Fibroblast of lung (primary cell): ENCODE measurements around the gene NUDT22.

Experiments
- EZH2 ChIP-seq: IDR thresholded peaks from 2 replicates; pipeline ENCODE4 v1.5.1; 2012; ENCODE audit warnings: low read length, control low read depth, mild to moderate bottlenecking; ENCODE audit errors: missing control alignments
- TF ChIP-seq, protein P1 (sequence below), 2 donors: IDR thresholded peaks in 1 of 2; conservative IDR thresholded peaks in 1 of 2; 1 replicate in 1 of 2; 2 replicates in 1 of 2; pipeline ENCODE4 v1.5.1; 2011 to 2012; ENCODE audit warnings: low read length in 2 of 2, control low read depth in 1 of 2, inconsistent platforms in 1 of 2, low read depth in 1 of 2, mild to moderate bottlenecking in 1 of 2

DNA sequence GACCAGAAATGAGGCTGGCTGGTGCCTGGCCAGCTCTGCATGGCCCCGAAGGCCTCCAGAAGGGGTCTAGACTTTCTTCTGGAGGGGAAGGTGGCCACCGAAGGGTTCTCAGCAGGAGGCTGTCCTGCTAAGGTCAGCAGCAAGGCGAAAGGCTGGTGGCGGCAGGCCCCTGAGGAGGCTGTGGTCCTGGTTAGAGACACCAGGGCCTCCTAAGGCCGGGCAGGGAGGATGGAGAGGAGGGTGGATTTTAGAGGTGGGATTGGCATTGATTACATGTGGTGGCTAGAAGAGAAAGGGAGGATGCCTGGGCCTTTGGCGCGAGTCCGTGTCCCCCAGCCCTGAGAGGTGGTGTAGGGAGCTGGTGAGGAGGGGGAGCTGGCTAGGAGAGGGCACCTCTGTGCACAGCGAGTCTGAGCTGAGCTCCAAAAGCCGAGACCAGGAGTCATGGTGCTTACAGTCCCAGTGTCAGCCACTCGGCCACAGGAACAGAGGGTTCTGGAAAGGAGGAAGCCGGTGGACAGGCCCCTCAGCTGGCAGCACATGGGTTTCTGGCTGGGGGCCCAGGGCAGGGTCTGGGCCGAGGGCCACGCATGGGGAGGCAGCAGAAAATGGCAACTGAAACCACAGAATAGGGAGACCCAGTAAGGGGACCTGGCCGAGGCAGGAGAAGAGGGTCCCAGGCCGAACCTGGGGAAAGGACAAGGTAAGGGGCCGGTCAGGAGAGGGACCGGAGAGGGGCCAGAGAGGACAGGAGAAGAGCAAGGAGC, 17.1 kb upstream of the NUDT22 start:
- TF ChIP-seq EZH2 = no peak
- TF ChIP-seq, protein P1, sequence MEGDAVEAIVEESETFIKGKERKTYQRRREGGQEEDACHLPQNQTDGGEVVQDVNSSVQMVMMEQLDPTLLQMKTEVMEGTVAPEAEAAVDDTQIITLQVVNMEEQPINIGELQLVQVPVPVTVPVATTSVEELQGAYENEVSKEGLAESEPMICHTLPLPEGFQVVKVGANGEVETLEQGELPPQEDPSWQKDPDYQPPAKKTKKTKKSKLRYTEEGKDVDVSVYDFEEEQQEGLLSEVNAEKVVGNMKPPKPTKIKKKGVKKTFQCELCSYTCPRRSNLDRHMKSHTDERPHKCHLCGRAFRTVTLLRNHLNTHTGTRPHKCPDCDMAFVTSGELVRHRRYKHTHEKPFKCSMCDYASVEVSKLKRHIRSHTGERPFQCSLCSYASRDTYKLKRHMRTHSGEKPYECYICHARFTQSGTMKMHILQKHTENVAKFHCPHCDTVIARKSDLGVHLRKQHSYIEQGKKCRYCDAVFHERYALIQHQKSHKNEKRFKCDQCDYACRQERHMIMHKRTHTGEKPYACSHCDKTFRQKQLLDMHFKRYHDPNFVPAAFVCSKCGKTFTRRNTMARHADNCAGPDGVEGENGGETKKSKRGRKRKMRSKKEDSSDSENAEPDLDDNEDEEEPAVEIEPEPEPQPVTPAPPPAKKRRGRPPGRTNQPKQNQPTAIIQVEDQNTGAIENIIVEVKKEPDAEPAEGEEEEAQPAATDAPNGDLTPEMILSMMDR (conservative IDR thresholded peaks at IDR 0.05 in 1 of 2, IDR thresholded peaks at IDR 0.05 in 1 of 2; ENCODE audit: low read depth in 1 of 2, low read length in 2 of 2) = no peak
